Astrocyte (in vitro differentiated cells and primary cell): ENCODE data around the gene APOBEC3A. TPM values are rescaled to one million over a fixed set of nuclear protein-coding genes. Genes with fewer than 3 reads are reported as not detected.
A peak's percentile ranks its signal among the peaks of the same experiment; 100 is the strongest.

Source experiments
- DNase-seq: peaks from one replicate; pipeline ENCODE4 v3.0.0-alpha.2; 2010; ENCODE audit warnings: low read depth
- FAIRE-seq: peaks from 2 replicates; lab custom pipeline; 2011; peaks lifted over from hg19 to GRCh38; lab: Jason Lieb, UNC
- H2AFZ ChIP-seq: 2 replicates; pipeline ENCODE4 v1.6.0; 2012; ENCODE audit warnings: low read depth, low read length, inconsistent platforms
- H3K27ac ChIP-seq: 2 replicates; pipeline ENCODE4 v1.5.1; 2011; ENCODE audit warnings: low read depth, low read length, inconsistent platforms
- H3K27me3 ChIP-seq: 2 replicates; pipeline ENCODE4 v1.6.0; 2011; ENCODE audit warnings: low read length, inconsistent platforms; ENCODE audit not compliant: insufficient read depth
- H3K36me3 ChIP-seq: 2 replicates; pipeline ENCODE4 v1.5.1; 2011; ENCODE audit warnings: low read length, inconsistent platforms; ENCODE audit not compliant: insufficient read depth
- H3K4me1 ChIP-seq: 2 replicates; pipeline ENCODE4 v1.5.1; 2011; ENCODE audit warnings: low read length, inconsistent platforms; ENCODE audit not compliant: insufficient read depth
- H3K4me2 ChIP-seq: 2 replicates; pipeline ENCODE4 v1.6.0; 2012; ENCODE audit warnings: low read length, inconsistent platforms
- H3K4me3 ChIP-seq: 2 replicates; pipeline ENCODE4 v1.5.1; 2011; ENCODE audit warnings: low read depth, mild to moderate bottlenecking, low read length, inconsistent platforms; ENCODE audit not compliant: insufficient read depth
- H3K79me2 ChIP-seq: 2 replicates; pipeline ENCODE4 v1.6.0; 2012; ENCODE audit warnings: mild to moderate bottlenecking, low read length, inconsistent platforms; ENCODE audit not compliant: insufficient read depth
- H3K9ac ChIP-seq: 2 replicates; pipeline ENCODE4 v1.6.0; 2012; ENCODE audit warnings: mild to moderate bottlenecking, low read length, inconsistent platforms
- H3K9me3 ChIP-seq: 2 replicates; pipeline ENCODE4 v1.5.1; 2012; ENCODE audit warnings: low read depth, mild to moderate bottlenecking, low read length, inconsistent platforms; ENCODE audit not compliant: insufficient read depth
- H4K20me1 ChIP-seq: 2 replicates; pipeline ENCODE4 v1.6.0; 2012; ENCODE audit warnings: low read length, inconsistent platforms; ENCODE audit not compliant: insufficient read depth
- H3K27ac Mint-ChIP-seq: one replicate; pipeline ENCODE4 v1.8.0; 2021; ENCODE audit warnings: mild to moderate bottlenecking, mixed read lengths; ENCODE audit not compliant: unreplicated experiment
- H3K27me3 Mint-ChIP-seq: one replicate; pipeline ENCODE4 v1.8.0; 2021; ENCODE audit warnings: low read depth, mixed read lengths; ENCODE audit not compliant: unreplicated experiment
- H3K36me3 Mint-ChIP-seq: one replicate; pipeline ENCODE4 v1.8.0; 2021; ENCODE audit warnings: low read depth, mixed read lengths; ENCODE audit not compliant: unreplicated experiment
- H3K4me1 Mint-ChIP-seq: one replicate; pipeline ENCODE4 v1.8.0; 2021; ENCODE audit warnings: low read depth, mixed read lengths; ENCODE audit not compliant: unreplicated experiment
- H3K4me3 Mint-ChIP-seq: one replicate; pipeline ENCODE4 v1.8.0; 2021; ENCODE audit warnings: mild to moderate bottlenecking, moderate library complexity, mixed read lengths; ENCODE audit not compliant: unreplicated experiment
- H3K9me3 Mint-ChIP-seq: one replicate; pipeline ENCODE4 v1.8.0; 2021; ENCODE audit warnings: mild to moderate bottlenecking, mixed read lengths; ENCODE audit not compliant: unreplicated experiment
- CTCF ChIP-seq: IDR thresholded peaks from 2 replicates; pipeline ENCODE4 v1.5.1; 2011; ENCODE audit warnings: low read depth, mild to moderate bottlenecking, inconsistent platforms, low read length, moderate library complexity; ENCODE audit not compliant: insufficient read depth
- EZH2 ChIP-seq: IDR thresholded peaks from 2 replicates; pipeline ENCODE4 v1.6.1; 2012; ENCODE audit warnings: mild to moderate bottlenecking, low read length, inconsistent platforms; ENCODE audit not compliant: insufficient read depth
- total RNA-seq: library from RNA; stranded (reverse); gene quantifications from 2 replicates; pipeline ENCODE4 v1.2.1, GENCODE V29; 2021

APOBEC3A gene
- total RNA-seq, 1 donor from 2014 or later, result not detected

- Histone ChIP-seq H3K4me1 (peaks cover 28% of the 10 kb centered on the region), H4K20me1 (no peaks in the 10 kb centered on the region), H3K4me3 (no peak overlapping the region), H3K9ac (no peak overlapping the region), H3K79me2 (no peaks in the 10 kb centered on the region), H3K27me3 (peaks cover 5% of the 10 kb centered on the region), H3K4me2 (no peak overlapping the region), H3K27ac (no peak overlapping the region), H2AFZ (no peak overlapping the region), H3K36me3 (no peaks in the 10 kb centered on the region), H3K9me3 (no peaks in the 10 kb centered on the region)
- Mint-ChIP-seq H3K27ac (no peak overlapping the region), H3K4me3 (no peak overlapping the region), H3K27me3 (peaks cover 15% of the 10 kb centered on the region), H3K9me3 (no peaks in the 10 kb centered on the region), H3K36me3 (no peaks in the 10 kb centered on the region), H3K4me1 (peaks cover 16% of the 10 kb centered on the region)
- FAIRE-seq, result peak; percentile 41
- DNase-seq, result peak; percentile 33
- no peak for TF ChIP-seq EZH2
- TF ChIP-seq CTCF, result no peak
Measured at GRCh38 chr22:38925571-38926041, 31.8 kb upstream of the APOBEC3A start.

DNA sequence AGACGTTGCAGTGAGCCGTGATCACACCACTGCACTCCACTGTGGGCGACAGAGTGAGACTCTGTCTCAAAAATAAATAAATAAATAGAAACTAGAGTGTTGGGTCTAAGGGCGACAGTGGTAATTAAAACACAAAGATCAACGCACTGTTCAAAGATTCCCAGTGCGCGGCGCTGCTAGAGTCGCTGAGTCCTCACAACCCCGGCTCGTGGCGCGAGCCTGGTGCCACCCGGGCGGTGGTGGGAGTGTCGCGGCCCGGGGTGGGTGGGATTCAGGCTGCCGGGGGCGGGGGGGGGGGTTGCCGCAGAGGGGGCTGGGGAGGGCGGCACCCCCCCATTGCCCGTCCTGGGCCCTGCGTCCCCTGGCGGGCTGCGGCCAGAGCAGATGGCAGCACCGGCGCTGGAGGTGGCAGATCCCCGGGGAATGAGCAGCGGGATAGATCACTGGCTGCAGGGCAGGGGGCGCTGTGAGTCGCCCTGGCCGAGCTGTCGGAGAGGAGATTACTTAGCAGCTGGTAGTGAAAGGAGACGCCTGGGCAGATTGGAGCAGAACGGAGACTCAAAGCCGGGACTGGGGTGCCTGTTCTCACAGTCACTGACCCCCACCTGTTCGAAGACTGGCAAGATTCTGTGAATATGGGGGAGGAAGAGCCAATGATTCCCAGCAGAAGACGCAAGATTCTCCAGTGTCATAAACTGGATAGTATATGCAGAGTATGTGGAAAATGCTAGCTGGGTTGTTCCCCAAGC, 30.2 kb upstream of the APOBEC3A start:
- Histone ChIP-seq H3K9me3 (no peaks in the 10 kb centered on the region), H2AFZ (peak overlapping the region; percentile 65), H3K79me2 (no peaks in the 10 kb centered on the region), H3K9ac (no peak overlapping the region), H4K20me1 (no peaks in the 10 kb centered on the region), H3K4me2 (peak overlapping the region; percentile 71), H3K27me3 (peaks cover 5% of the 10 kb centered on the region), H3K4me1 (peaks cover 28% of the 10 kb centered on the region), H3K4me3 (no peak overlapping the region), H3K36me3 (no peaks in the 10 kb centered on the region), H3K27ac (no peak overlapping the region)
- H3K36me3 Mint-ChIP-seq, result no peaks in the 10 kb centered on the region
- peaks cover 11% of the 10 kb centered on the region for H3K27me3 Mint-ChIP-seq
- peak overlapping the region; percentile 58 for H3K4me3 Mint-ChIP-seq
- peak overlapping the region; percentile 36 for H3K27ac Mint-ChIP-seq
- DNase-seq (peak; percentile 39), FAIRE-seq (no peak)
- TF ChIP-seq EZH2 (no peak), CTCF (peak; percentile 32)
- no peaks in the 10 kb centered on the region for H3K9me3 Mint-ChIP-seq
- H3K4me1 Mint-ChIP-seq, result peaks cover 16% of the 10 kb centered on the region

- no peaks in the 10 kb centered on the region for H3K79me2 ChIP-seq
Measured at GRCh38 chr22:38930512-38930911, 26.9 kb upstream of the APOBEC3A start.

More at GRCh38 chr22:38930512-38930911, 26.9 kb upstream of the APOBEC3A start:
- no peaks in the 10 kb centered on the region for H3K9me3 Mint-ChIP-seq
- H3K27ac Mint-ChIP-seq, result no peak overlapping the region
- H3K4me2 ChIP-seq, result no peak overlapping the region
- H4K20me1 ChIP-seq, result no peaks in the 10 kb centered on the region
- H3K4me3 Mint-ChIP-seq, result no peak overlapping the region
- no peak for TF ChIP-seq EZH2
- no peak for TF ChIP-seq CTCF
- H3K27me3 ChIP-seq, result peaks cover 8% of the 10 kb centered on the region
- no peaks in the 10 kb centered on the region for H3K9me3 ChIP-seq
- peaks cover 14% of the 10 kb centered on the region for H3K27me3 Mint-ChIP-seq
- no peak overlapping the region for H3K27ac ChIP-seq
- H3K4me1 Mint-ChIP-seq, result peaks cover 2% of the 10 kb centered on the region
- no peaks in the 10 kb centered on the region for H3K36me3 Mint-ChIP-seq
- no peak for DNase-seq
- H3K4me1 ChIP-seq, result peaks cover 6% of the 10 kb centered on the region
- FAIRE-seq, result no peak
- H3K9ac ChIP-seq, result no peak overlapping the region
- H3K4me3 ChIP-seq, result no peak overlapping the region
- H3K36me3 ChIP-seq, result no peaks in the 10 kb centered on the region
- H2AFZ ChIP-seq, result no peak overlapping the region
